HFFc6 (cell line): ENCODE data around the gene TMC4. TPM values are rescaled to one million over a fixed set of nuclear protein-coding genes. Genes with fewer than 3 reads are reported as not detected.

Source experiments
- DNase-seq: peaks from one replicate; pipeline ENCODE4 v3.0.0-alpha.2; 2018
- H3K27ac Mint-ChIP-seq: 2 replicates; pipeline ENCODE4 v1.8.0; 2020; ENCODE audit warnings: mild to moderate bottlenecking, mixed read lengths
- H3K27me3 Mint-ChIP-seq: 2 replicates; pipeline ENCODE4 v1.8.0; 2021; ENCODE audit warnings: mild to moderate bottlenecking, moderate library complexity, mixed read lengths; ENCODE audit not compliant: insufficient read depth
- H3K36me3 Mint-ChIP-seq: 2 replicates; pipeline ENCODE4 v1.8.0; 2021; ENCODE audit warnings: low read depth, mixed read lengths
- H3K4me1 Mint-ChIP-seq: 2 replicates; pipeline ENCODE4 v1.8.0; 2020; ENCODE audit warnings: low read depth, mixed read lengths
- H3K4me3 Mint-ChIP-seq: 2 replicates; pipeline ENCODE4 v1.8.0; 2020; ENCODE audit warnings: mild to moderate bottlenecking, moderate library complexity, mixed read lengths
- H3K9me3 Mint-ChIP-seq: 2 replicates; pipeline ENCODE4 v1.8.0; 2020; ENCODE audit warnings: mild to moderate bottlenecking, mixed read lengths
- total RNA-seq, 6 experiments: library from RNA; stranded (reverse); fragmentation: NEBNext Ultra II Directional; extraction: Animal tissue kit (Norgen Biotek cat#: 25700); gene quantifications; 2 replicates in 1 of 6; 3 replicates in 5 of 6; pipeline ENCODE4 v1.2.3, GENCODE V29; 2021
- TF ChIP-seq, protein P1 (sequence below): fragments of 200-600 bp; sonication (generic); IDR thresholded peaks from 2 replicates; pipeline ENCODE4 v1.5.0; 2021; ENCODE audit warnings: antibody characterized with exemption, mild to moderate bottlenecking

Gene TMC4
- total RNA-seq, 6 experiments from 2014 or later = 0.43 to 0.70 (median 0.55) TPM

- no peak for DNase-seq
- Mint-ChIP-seq H3K27me3 (peaks cover 10% of the 10 kb centered on the region), H3K36me3 (peaks cover 30% of the 10 kb centered on the region), H3K4me3 (peak overlapping the region; percentile 91), H3K27ac (peak overlapping the region; percentile 96), H3K9me3 (peaks cover 25% of the 10 kb centered on the region), H3K4me1 (peaks cover 39% of the 10 kb centered on the region)
- TF ChIP-seq, protein P1, sequence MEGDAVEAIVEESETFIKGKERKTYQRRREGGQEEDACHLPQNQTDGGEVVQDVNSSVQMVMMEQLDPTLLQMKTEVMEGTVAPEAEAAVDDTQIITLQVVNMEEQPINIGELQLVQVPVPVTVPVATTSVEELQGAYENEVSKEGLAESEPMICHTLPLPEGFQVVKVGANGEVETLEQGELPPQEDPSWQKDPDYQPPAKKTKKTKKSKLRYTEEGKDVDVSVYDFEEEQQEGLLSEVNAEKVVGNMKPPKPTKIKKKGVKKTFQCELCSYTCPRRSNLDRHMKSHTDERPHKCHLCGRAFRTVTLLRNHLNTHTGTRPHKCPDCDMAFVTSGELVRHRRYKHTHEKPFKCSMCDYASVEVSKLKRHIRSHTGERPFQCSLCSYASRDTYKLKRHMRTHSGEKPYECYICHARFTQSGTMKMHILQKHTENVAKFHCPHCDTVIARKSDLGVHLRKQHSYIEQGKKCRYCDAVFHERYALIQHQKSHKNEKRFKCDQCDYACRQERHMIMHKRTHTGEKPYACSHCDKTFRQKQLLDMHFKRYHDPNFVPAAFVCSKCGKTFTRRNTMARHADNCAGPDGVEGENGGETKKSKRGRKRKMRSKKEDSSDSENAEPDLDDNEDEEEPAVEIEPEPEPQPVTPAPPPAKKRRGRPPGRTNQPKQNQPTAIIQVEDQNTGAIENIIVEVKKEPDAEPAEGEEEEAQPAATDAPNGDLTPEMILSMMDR = no peak
Observed at GRCh38 chr19:54160854-54161253, 12.1 kb downstream of the TMC4 start.

DNA sequence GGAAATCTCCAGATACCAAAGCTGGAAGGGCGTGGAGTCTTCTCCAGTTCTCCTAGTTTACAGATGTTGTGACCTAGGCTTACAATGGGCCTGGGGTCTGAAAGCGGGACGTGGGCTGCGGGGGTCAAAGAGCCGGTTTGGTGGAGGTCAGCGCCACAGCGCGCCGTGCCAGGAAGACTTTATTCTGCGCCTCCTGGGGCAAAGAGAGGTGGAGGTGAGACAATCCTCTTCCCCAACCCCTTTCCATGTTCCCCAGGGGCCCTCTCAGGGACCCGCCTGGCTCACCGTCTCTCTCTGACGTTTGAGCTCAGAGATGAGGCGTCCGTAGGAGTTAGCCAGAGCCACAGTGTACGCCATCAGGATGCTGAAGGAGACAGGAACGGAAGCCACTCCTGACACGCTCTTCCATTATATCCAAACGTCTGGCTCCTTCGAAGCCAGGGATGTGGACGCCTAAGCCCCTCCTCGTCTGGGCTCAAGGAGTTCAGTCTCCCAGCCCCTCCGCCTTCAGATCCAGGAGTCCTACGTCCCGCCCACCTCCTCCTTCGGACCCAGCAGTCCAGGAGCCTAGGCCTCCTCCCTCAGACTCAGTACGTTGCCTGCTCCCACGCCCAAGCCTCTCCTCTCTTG lies 12.7 kb downstream of the TMC4 start:
- H3K36me3 Mint-ChIP-seq = peaks cover 30% of the 10 kb centered on the region
- no peak for DNase-seq
- H3K27me3 Mint-ChIP-seq = peaks cover 9% of the 10 kb centered on the region

GRCh38 chr19:54159352-54160181 lies 13.4 kb downstream of the TMC4 start, which contains the start of gene LENG1:
LENG1 (minus strand) TSS chr19:54159721; CDS start chr19:54159695, 26 bp downstream.
- H3K9me3 Mint-ChIP-seq = peaks cover 18% of the 10 kb centered on the region
- peak within 1 kb of the TSS; percentile 96 for H3K27ac Mint-ChIP-seq
- TF ChIP-seq, protein P1 = peak; percentile 64
- H3K36me3 Mint-ChIP-seq = peaks cover 33% of the 10 kb centered on the region
- DNase-seq = peak; percentile 100
- peak within 1 kb of the TSS; percentile 91 for H3K4me3 Mint-ChIP-seq
- H3K4me1 Mint-ChIP-seq = peaks cover 44% of the 10 kb centered on the region
- peaks cover 11% of the 10 kb centered on the region for H3K27me3 Mint-ChIP-seq

More for the DNA sequence above, 12.7 kb downstream of the TMC4 start:
- Mint-ChIP-seq H3K9me3 (peaks cover 20% of the 10 kb centered on the region), H3K4me3 (peak overlapping the region; percentile 91), H3K4me1 (peaks cover 39% of the 10 kb centered on the region), H3K27ac (peak overlapping the region; percentile 96)
- TF ChIP-seq, protein P1 = no peak

GRCh38 chr19:54158812-54159351 lies 14.1 kb downstream of the TMC4 start:
- Mint-ChIP-seq H3K36me3 (peaks cover 37% of the 10 kb centered on the region), H3K27me3 (peaks cover 12% of the 10 kb centered on the region), H3K4me3 (peak overlapping the region; percentile 91), H3K4me1 (peaks cover 51% of the 10 kb centered on the region), H3K27ac (peak overlapping the region; percentile 96), H3K9me3 (peaks cover 11% of the 10 kb centered on the region)
- TF ChIP-seq, protein P1 = no peak
- DNase-seq = peak; percentile 23

DNA sequence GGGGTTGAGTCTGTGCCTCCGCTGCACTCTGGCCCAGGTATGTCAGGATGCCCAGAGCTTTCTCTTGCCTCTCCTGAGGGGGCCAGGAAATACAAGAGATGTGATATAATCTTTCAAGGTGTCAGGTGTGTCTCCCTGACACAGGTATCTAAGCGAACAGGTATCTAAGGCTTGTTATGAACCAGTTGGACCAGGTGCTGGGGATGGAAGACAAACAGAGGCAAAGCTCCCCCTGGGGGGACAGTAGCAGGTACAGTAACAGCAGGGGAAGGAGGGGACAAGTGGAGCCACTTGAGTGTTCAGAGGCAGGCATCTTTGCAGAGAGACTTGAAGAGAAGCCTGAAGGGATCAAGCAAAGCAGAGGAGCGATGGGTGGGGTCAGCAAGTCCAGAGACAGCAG lies 16.0 kb downstream of the TMC4 start:
- DNase-seq = no peak
- Mint-ChIP-seq H3K9me3 (no peaks in the 10 kb centered on the region), H3K4me3 (peak overlapping the region; percentile 39), H3K27ac (peak overlapping the region; percentile 64), H3K27me3 (peaks cover 10% of the 10 kb centered on the region), H3K4me1 (peaks cover 52% of the 10 kb centered on the region), H3K36me3 (peaks cover 31% of the 10 kb centered on the region)
- TF ChIP-seq, protein P1 = no peak
